GM19324 (cell line): ENCODE data around the gene FOXD2.

Experiments used
- ATAC-seq: cut with Tn5 transposase; IDR thresholded peaks from one replicate; pipeline ENCODE4 v1.9.1; 2021; ENCODE audit warnings: mild to moderate bottlenecking, moderate library complexity; ENCODE audit not compliant: unreplicated experiment, low FRiP score

The FOXD2 gene

GRCh38 chr1:47416319-47417169 lies 21.3 kb upstream of the FOXD2 start:
- ATAC-seq, result no peak

- no peak for ATAC-seq
Measured at GRCh38 chr1:47417170-47418044, 20.4 kb upstream of the FOXD2 start.

GRCh38 chr1:47418122-47418521 lies 19.7 kb upstream of the FOXD2 start:
- ATAC-seq, result no peak

GRCh38 chr1:47418681-47419325 lies 19.0 kb upstream of the FOXD2 start:
- no peak for ATAC-seq

GRCh38 chr1:47420547-47420946 lies 17.3 kb upstream of the FOXD2 start:
- no peak for ATAC-seq

- ATAC-seq, result no peak
Measured at GRCh38 chr1:47423872-47424271, 14.0 kb upstream of the FOXD2 start.

- ATAC-seq, result no peak
Measured at GRCh38 chr1:47424336-47424982, 13.4 kb upstream of the FOXD2 start.

- no peak for ATAC-seq
Measured at GRCh38 chr1:47431534-47431933, 6.3 kb upstream of the FOXD2 start.

GRCh38 chr1:47432071-47433036 lies 5.5 kb upstream of the FOXD2 start:
- no peak for ATAC-seq

- no peak for ATAC-seq
Measured at GRCh38 chr1:47433037-47433421, 4.8 kb upstream of the FOXD2 start.

- no peak for ATAC-seq
Measured at GRCh38 chr1:47433477-47434050, 4.3 kb upstream of the FOXD2 start.

GRCh38 chr1:47434051-47434842 lies 3.6 kb upstream of the FOXD2 start:
- no peak for ATAC-seq

- no peak for ATAC-seq
Measured at GRCh38 chr1:47435506-47436303, 2.1 kb upstream of the FOXD2 start.

GRCh38 chr1:47436304-47436978 lies 1.4 kb upstream of the FOXD2 start:
- no peak for ATAC-seq

GRCh38 chr1:47436979-47437446 lies 831 bp upstream of the FOXD2 start:
- ATAC-seq, result peak; percentile 22

- no peak for ATAC-seq
Measured at GRCh38 chr1:47438165-47439016, 547 bp downstream of the FOXD2 start.
